Neural progenitor cell (in vitro differentiated cells): ENCODE data around the gene CLEC7A. TPM values are rescaled to one million over a fixed set of nuclear protein-coding genes. Genes with fewer than 3 reads are reported as not detected.

Source experiments
- DNase-seq: peaks from one replicate; pipeline ENCODE4 v3.0.0-alpha.2; 2016; ENCODE audit warnings: low spot score
- H2AFZ ChIP-seq: fragments of 200-600 bp; sonication (generic); replicated peaks from 2 replicates; pipeline ENCODE4 v1.6.1; 2016; ENCODE audit warnings: antibody characterized with exemption
- H3F3A ChIP-seq: fragments of 200-600 bp; sonication (generic); 2 replicates; pipeline ENCODE4 v1.6.1; 2016; ENCODE audit warnings: antibody characterized with exemption, low read depth
- H3K27ac ChIP-seq: fragments of 200-600 bp; sonication (generic); 2 replicates; pipeline ENCODE4 v1.5.1; 2016; ENCODE audit warnings: mild to moderate bottlenecking
- H3K27me3 ChIP-seq: fragments of 200-600 bp; sonication (generic); 2 replicates; pipeline ENCODE4 v1.6.1; 2016; ENCODE audit warnings: mild to moderate bottlenecking, moderate library complexity
- H3K36me3 ChIP-seq: fragments of 200-600 bp; sonication (generic); 2 replicates; pipeline ENCODE4 v1.5.1; 2016
- H3K4me1 ChIP-seq: fragments of 200-600 bp; sonication (generic); 2 replicates; pipeline ENCODE4 v1.6.1; 2016; ENCODE audit warnings: mixed run types
- H3K4me2 ChIP-seq: fragments of 200-600 bp; sonication (generic); 2 replicates; pipeline ENCODE4 v1.6.1; 2016
- H3K4me3 ChIP-seq: fragments of 200-600 bp; sonication (generic); 2 replicates; pipeline ENCODE4 v1.5.1; 2016
- H3K79me2 ChIP-seq: fragments of 200-600 bp; sonication (generic); 2 replicates; pipeline ENCODE4 v1.6.1; 2016; ENCODE audit warnings: low read depth
- H3K9ac ChIP-seq: fragments of 200-600 bp; sonication (generic); 2 replicates; pipeline ENCODE4 v1.6.1; 2016
- H3K9me3 ChIP-seq: fragments of 200-600 bp; sonication (generic); 2 replicates; pipeline ENCODE4 v1.5.1; 2016; ENCODE audit warnings: low read depth
- H4K20me1 ChIP-seq: fragments of 200-600 bp; sonication (generic); 2 replicates; pipeline ENCODE4 v1.6.1; 2016; ENCODE audit warnings: low read depth
- H3K27ac Mint-ChIP-seq: 3 replicates; pipeline ENCODE4 v1.8.0; 2021; ENCODE audit warnings: mixed read lengths
- H3K27me3 Mint-ChIP-seq: 2 replicates; pipeline ENCODE4 v1.8.0; 2022; ENCODE audit warnings: low read depth, mild to moderate bottlenecking, inconsistent platforms, moderate library complexity, mixed read lengths; ENCODE audit not compliant: insufficient read depth
- H3K36me3 Mint-ChIP-seq: 3 replicates; pipeline ENCODE4 v1.8.0; 2021; ENCODE audit warnings: mixed read lengths
- H3K4me1 Mint-ChIP-seq: 3 replicates; pipeline ENCODE4 v1.8.0; 2021; ENCODE audit warnings: mixed read lengths
- H3K4me3 Mint-ChIP-seq: 3 replicates; pipeline ENCODE4 v1.8.0; 2021; ENCODE audit warnings: mild to moderate bottlenecking, moderate library complexity, mixed read lengths
- H3K9me3 Mint-ChIP-seq: 3 replicates; pipeline ENCODE4 v1.8.0; 2020; ENCODE audit warnings: mixed read lengths
- EZH2 ChIP-seq: fragments of 200-600 bp; sonication (generic); IDR thresholded peaks from 2 replicates; pipeline ENCODE4 v1.6.1; 2017; ENCODE audit warnings: antibody characterized with exemption, mild to moderate bottlenecking, moderate library complexity
- EZH2phosphoT487 ChIP-seq: fragments of 200-600 bp; sonication (generic); IDR thresholded peaks from 2 replicates; pipeline ENCODE4 v1.6.1; 2017; ENCODE audit warnings: antibody characterized with exemption
- total RNA-seq: library from RNA; depleted of rRNA; stranded (reverse); fragments of >200 nt; gene quantifications from 2 replicates; pipeline ENCODE4 v1.2.3, GENCODE V29; 2015; ENCODE audit warnings: low replicate concordance
- TF ChIP-seq, protein P1 (sequence below): fragments of 200-600 bp; sonication (generic); IDR thresholded peaks from 2 replicates; pipeline ENCODE4 v1.5.1; 2017; ENCODE audit warnings: antibody characterized with exemption, mild to moderate bottlenecking

Gene CLEC7A
- total RNA-seq = not detected in 2 replicates

DNA sequence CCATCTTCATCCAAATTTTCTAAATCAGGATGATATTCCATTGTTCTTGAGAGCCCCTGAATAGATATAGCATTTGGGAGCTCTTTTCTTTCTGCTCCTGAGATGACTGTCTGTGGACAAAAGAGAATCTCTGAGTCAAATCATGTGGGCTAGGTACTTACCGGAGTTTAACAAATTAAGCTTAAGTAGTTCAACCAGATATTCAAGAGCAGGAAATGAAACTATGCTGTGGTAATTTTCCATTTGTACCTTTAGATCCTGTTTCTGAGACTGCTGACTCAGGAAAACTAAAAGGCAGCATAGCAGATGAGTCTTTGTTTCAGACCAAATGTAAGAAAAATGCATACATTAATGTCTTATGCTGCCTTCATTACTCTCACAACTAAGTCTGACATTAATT is at the start of gene CLEC7A:
Gene CLEC7A (minus strand): TSS at position 158 of the 400 bp plus-strand sequence. CDS start 117 bp downstream, at position 41.
- Mint-ChIP-seq H3K27me3 (no peaks in the 10 kb centered on the region), H3K4me3 (no peak within 1 kb of the TSS)

DNA sequence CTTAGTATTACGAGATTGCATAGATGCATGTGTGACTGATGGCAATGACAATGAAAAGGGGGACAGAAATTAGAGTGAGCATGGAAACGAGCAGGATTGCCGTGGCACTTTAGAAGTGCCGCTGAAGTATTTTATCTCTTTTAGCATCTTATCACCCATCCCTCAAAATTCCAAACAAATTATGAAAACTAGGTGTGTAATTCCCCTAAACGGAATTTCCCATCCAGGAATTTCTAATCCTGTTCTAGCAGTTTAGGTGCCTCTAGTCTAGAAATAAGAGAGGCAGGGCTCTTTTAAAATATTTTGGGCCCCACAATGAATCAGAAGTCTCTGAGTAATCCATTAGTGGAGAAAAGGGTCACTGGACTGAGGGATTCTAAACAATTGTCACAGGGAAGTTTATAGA is 49.8 kb upstream of the CLEC7A start:
- no peaks in the 10 kb centered on the region for H3K36me3 ChIP-seq
- no peak overlapping the region for H2AFZ ChIP-seq
- no peaks in the 10 kb centered on the region for H4K20me1 ChIP-seq
- no peak overlapping the region for H3K4me3 ChIP-seq
- Mint-ChIP-seq H3K4me3 (no peak overlapping the region), H3K27me3 (no peaks in the 10 kb centered on the region), H3K4me1 (peaks cover 10% of the 10 kb centered on the region), H3K27ac (no peak overlapping the region), H3K36me3 (no peaks in the 10 kb centered on the region), H3K9me3 (no peaks in the 10 kb centered on the region)
- H3K4me1 ChIP-seq = no peaks in the 10 kb centered on the region
- no peaks in the 10 kb centered on the region for H3K27me3 ChIP-seq
- no peak overlapping the region for H3K27ac ChIP-seq
- TF ChIP-seq EZH2phosphoT487 (no peak), EZH2 (no peak)
- TF ChIP-seq, protein P1, sequence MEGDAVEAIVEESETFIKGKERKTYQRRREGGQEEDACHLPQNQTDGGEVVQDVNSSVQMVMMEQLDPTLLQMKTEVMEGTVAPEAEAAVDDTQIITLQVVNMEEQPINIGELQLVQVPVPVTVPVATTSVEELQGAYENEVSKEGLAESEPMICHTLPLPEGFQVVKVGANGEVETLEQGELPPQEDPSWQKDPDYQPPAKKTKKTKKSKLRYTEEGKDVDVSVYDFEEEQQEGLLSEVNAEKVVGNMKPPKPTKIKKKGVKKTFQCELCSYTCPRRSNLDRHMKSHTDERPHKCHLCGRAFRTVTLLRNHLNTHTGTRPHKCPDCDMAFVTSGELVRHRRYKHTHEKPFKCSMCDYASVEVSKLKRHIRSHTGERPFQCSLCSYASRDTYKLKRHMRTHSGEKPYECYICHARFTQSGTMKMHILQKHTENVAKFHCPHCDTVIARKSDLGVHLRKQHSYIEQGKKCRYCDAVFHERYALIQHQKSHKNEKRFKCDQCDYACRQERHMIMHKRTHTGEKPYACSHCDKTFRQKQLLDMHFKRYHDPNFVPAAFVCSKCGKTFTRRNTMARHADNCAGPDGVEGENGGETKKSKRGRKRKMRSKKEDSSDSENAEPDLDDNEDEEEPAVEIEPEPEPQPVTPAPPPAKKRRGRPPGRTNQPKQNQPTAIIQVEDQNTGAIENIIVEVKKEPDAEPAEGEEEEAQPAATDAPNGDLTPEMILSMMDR = no peak
- no peak overlapping the region for H3K9ac ChIP-seq
- H3K79me2 ChIP-seq = no peaks in the 10 kb centered on the region
- no peak overlapping the region for H3K4me2 ChIP-seq
- no peak for DNase-seq
- H3K9me3 ChIP-seq = no peaks in the 10 kb centered on the region
- H3F3A ChIP-seq = no peaks in the 10 kb centered on the region

More for the DNA sequence above, at the start of gene CLEC7A:
- no peak for TF ChIP-seq EZH2
- TF ChIP-seq, protein P1 = no peak
- TF ChIP-seq EZH2phosphoT487 = no peak
- no peaks in the 10 kb centered on the region for H3K4me1 ChIP-seq
- H3K36me3 Mint-ChIP-seq = no peaks in the 10 kb centered on the region
- no peaks in the 10 kb centered on the region for H3F3A ChIP-seq
- H2AFZ ChIP-seq = no peak within 1 kb of the TSS
- peaks cover 8% of the 10 kb centered on the region for H3K4me1 Mint-ChIP-seq
- H3K4me2 ChIP-seq = no peak within 1 kb of the TSS
- H3K27ac Mint-ChIP-seq = no peak within 1 kb of the TSS
- H3K9me3 Mint-ChIP-seq = no peaks in the 10 kb centered on the region
- H3K27me3 ChIP-seq = no peaks in the 10 kb centered on the region
- no peak for DNase-seq
- H3K27ac ChIP-seq = no peak within 1 kb of the TSS
- H3K4me3 ChIP-seq = no peak within 1 kb of the TSS
- H3K9ac ChIP-seq = no peak within 1 kb of the TSS
- H3K36me3 ChIP-seq = no peaks in the 10 kb centered on the region
- H4K20me1 ChIP-seq = no peaks in the 10 kb centered on the region
- no peaks in the 10 kb centered on the region for H3K9me3 ChIP-seq
- H3K79me2 ChIP-seq = no peaks in the 10 kb centered on the region

DNA sequence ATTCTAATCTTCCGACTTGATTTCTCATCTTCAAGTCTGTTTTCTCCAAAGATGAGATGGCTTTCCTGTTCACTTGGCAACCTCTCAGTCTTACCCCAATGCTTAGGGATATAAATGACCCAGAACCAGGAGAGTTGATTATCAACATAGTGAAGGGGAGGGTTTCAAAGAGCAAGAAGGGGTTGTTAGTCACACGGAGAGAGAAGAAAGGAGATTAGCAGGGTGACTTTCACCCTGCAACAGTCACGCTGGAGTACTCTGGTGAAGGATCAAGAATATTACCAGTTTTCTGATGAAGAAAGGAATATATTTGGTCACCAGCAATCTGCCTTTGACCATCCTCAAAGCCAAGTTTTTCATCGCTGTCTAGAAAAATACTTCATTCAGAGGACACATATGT is 48.8 kb upstream of the CLEC7A start, which contains the start of gene TMEM52B:
Gene TMEM52B (plus strand): TSS at position 212 of the 400 bp plus-strand sequence. CDS start 543 bp downstream, outside the sequence.
- Histone ChIP-seq H3F3A (no peaks in the 10 kb centered on the region), H3K4me3 (no peak within 1 kb of the TSS), H4K20me1 (no peaks in the 10 kb centered on the region), H3K9me3 (no peaks in the 10 kb centered on the region), H3K27me3 (no peaks in the 10 kb centered on the region), H3K36me3 (no peaks in the 10 kb centered on the region), H3K79me2 (no peaks in the 10 kb centered on the region), H3K9ac (no peak within 1 kb of the TSS), H3K27ac (no peak within 1 kb of the TSS), H3K4me2 (no peak within 1 kb of the TSS), H3K4me1 (no peaks in the 10 kb centered on the region), H2AFZ (no peak within 1 kb of the TSS)
- TF ChIP-seq EZH2 = no peak
- TF ChIP-seq, protein P1 = no peak
- no peak for TF ChIP-seq EZH2phosphoT487
- Mint-ChIP-seq H3K4me1 (peaks cover 10% of the 10 kb centered on the region), H3K27ac (no peak within 1 kb of the TSS), H3K27me3 (no peaks in the 10 kb centered on the region), H3K36me3 (no peaks in the 10 kb centered on the region), H3K4me3 (no peak within 1 kb of the TSS), H3K9me3 (no peaks in the 10 kb centered on the region)
- DNase-seq = no peak
